GOT3 (cell line): Measurements from ENCODE around the gene CLIC4.
"Not testable (repeated sequence)": the region's sequence is repeated elsewhere in the genome, so short reads cannot be mapped to it uniquely, and the experiment has no call there.

ENCODE experiments used
- DNase-seq: peaks from one replicate; lab custom pipeline; 2025; ENCODE audit warnings: mixed read lengths; lab: John Stamatoyannopoulos, UW

Gene CLIC4

GRCh38 chr1:24771574-24771973 is 26.3 kb downstream of the CLIC4 start:
- no peak for DNase-seq

DNA sequence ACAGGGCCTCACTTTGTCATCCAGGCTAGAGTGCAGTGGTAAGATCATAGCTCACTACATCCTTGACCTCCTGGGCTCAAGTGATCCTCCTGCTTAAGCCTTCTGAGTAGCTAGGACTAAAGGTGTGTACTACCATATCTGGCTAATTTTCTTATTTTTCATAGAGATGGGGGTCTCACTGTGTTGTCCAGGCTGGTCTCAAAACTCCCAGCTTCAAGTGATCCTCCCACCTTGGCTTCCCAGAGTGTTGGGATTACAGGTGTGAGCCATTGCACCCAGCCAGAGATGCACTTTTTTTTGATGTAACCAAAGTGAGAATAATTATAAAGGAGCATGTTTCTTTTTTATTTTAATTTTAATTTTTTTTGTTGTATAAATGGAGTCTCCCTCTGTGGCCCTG is 28.4 kb downstream of the CLIC4 start:
- DNase-seq = no peak

GRCh38 chr1:24775348-24775747 is 30.1 kb downstream of the CLIC4 start:
- no peak for DNase-seq

GRCh38 chr1:24775916-24776315 is 30.7 kb downstream of the CLIC4 start:
- no peak for DNase-seq

- no peak for DNase-seq
Measured at GRCh38 chr1:24776821-24777220, 31.6 kb downstream of the CLIC4 start.

GRCh38 chr1:24778141-24778540 is 32.9 kb downstream of the CLIC4 start:
- DNase-seq = no peak

- not testable (repeated sequence) for DNase-seq
Measured at GRCh38 chr1:24779199-24779598, 34.0 kb downstream of the CLIC4 start.

DNA sequence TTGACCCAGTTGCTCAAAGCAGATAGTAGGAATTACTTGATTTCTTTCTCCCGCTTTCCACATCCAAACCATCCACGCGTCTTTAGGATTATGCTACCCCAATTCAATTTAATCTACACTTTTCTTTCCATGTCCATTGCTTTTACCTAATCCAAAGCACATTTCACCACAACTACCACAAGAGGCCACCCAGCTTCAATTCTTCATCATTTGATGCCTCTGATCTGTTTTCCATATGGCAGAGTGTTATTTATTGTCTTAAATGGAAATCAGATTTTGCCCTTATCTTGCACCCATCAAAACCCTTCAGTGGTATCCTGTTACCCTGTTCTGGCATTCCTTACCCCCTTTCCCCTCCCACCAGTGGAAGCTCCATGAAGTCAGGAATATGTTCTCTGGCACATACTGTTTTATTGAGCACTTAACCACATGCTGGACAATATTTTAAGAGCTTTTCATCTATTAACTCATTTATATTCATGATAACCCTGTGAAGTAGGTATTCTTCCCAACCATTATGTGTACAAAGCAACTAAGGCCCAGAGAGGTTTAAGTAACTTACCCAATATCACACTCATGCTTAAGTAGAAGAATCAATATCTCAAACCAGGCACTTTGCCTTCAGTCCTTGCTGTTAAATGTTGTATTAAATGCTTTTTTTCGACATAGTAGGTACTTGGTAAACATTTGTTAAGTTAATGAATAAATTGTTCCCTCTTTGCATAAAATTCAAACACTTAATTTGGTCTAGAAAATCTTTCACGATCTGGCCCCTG is 34.6 kb downstream of the CLIC4 start:
- no peak for DNase-seq

GRCh38 chr1:24780626-24781025 is 35.4 kb downstream of the CLIC4 start:
- not testable (repeated sequence) for DNase-seq

- DNase-seq = no peak
Measured at GRCh38 chr1:24782689-24783088, 37.4 kb downstream of the CLIC4 start.

- DNase-seq = no peak
Measured at GRCh38 chr1:24783713-24784112, 38.5 kb downstream of the CLIC4 start.

- no peak for DNase-seq
Measured at GRCh38 chr1:24786191-24786590, 40.9 kb downstream of the CLIC4 start.

DNA sequence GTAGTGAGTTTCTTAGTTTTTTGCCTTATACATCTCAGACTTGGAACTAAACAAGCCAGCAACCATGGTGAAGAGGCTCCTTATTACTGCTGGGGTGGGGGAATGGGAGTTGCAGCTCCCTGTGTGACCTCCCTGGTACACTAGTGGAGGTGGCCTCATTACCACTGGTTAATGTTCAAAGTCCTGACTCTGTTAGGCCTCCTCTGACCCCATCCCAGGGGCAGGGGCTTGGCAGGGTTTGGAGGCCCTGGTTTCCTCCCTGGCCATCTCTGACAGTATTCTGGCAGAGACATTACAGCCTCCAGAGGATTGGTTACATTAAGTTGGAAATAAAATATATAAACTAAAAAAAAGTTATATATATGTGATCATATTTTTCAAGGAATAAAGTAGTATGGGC is 45.2 kb downstream of the CLIC4 start:
- DNase-seq = no peak

DNA sequence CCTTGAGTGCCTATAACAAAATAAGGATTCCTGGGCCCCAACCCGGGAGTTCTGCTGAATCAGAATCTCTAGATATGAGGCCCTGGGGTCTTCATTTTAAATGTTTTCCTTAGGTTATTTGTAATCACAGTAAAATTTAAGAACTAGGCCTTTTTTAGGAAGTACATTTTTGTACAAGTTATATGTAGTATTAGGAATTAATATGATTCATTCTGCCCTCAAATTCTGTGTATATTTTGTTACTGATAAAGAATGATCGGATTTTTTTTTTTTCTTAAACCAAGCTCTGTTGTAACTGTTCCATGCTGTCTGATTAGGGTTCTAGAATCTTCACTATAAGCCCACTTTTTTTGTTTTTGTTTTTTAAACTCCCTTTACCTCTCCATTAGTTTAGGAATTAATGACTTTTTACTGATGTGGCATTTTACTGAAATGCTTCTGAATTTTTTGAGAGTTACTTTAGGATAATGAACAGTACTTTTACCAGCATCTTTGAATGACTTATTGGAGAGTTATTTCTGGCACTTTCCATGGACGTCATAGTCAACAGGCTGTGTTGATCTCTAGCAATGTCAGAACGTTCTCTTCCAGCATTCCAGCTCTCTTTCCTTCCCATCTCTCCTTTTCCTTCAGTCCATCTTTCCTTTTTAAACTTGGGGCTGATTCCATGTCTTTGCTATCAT is 48.3 kb downstream of the CLIC4 start:
- DNase-seq = no peak

DNA sequence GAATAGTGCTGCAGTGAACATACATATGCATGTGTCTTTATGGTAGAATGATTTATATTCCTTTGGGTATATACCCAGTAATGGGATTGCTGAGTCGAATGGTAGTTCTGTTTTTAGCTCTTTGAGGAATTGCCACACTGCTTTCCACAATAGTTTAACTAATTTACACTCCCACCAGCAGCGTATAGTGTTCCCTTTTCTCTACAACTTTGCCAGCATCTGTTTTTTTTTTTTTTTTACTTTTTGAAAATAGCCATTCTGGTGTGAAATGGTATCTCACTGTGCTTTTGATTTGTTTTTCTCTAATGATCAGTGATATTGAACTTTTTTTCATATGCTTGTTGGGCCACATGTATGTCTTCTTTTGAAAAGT is 48.9 kb downstream of the CLIC4 start:
- not testable (repeated sequence) for DNase-seq

GRCh38 chr1:24795236-24795635 is 50.0 kb downstream of the CLIC4 start:
- DNase-seq = no peak

DNA sequence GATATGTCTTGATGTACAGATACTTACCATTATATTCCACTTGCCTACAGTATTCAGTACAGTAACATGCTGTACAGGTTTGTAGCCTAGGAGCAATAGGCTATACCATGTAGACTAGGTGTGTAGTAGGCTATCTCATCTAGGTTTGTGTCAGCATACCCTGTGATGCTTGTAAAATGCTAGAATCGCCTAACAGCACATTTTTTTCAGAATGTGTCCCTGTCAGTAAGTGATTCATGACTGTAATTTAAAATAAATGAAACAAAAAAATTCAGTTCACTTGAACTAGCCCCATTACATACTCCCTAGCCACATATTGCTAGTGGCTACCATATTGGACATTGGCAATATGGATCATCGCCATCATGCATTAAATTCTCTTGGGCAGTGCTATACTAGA is 51.3 kb downstream of the CLIC4 start:
- no peak for DNase-seq

- not testable (repeated sequence) for DNase-seq
Measured at GRCh38 chr1:24799242-24799641, 54.0 kb downstream of the CLIC4 start.

- DNase-seq = no peak
Measured at GRCh38 chr1:24801176-24801575, 55.9 kb downstream of the CLIC4 start.

- DNase-seq = no peak
Measured at GRCh38 chr1:24803220-24803619, 58.0 kb downstream of the CLIC4 start.

DNA sequence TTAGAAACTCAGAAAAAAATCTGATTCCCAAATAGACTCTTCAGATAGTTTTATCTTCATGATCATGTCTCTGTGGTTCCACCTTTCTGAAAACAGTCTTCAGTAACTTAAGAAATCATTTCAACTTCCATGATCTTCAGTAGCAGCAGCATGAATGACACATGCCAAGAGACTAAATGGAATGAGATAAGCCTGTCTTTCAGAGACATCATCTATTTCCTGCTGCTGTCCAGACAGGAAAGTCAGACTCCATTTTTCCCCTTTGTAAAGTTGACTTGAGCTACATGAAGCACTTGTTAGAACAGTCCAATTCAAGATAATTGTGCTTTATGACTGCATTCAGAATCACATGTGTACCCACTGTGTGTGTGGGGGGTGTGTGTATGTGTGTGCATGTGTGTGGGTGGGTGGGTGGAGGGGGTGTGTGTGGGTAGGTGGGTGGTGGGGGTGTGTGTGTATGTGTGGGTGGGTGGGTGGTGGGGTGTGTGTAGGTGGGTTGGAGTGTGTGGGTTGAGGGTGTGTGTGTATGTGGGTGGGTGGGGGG is 58.8 kb downstream of the CLIC4 start:
- no peak for DNase-seq

- DNase-seq = no peak
Measured at GRCh38 chr1:24805534-24806301, 60.5 kb downstream of the CLIC4 start.

DNA sequence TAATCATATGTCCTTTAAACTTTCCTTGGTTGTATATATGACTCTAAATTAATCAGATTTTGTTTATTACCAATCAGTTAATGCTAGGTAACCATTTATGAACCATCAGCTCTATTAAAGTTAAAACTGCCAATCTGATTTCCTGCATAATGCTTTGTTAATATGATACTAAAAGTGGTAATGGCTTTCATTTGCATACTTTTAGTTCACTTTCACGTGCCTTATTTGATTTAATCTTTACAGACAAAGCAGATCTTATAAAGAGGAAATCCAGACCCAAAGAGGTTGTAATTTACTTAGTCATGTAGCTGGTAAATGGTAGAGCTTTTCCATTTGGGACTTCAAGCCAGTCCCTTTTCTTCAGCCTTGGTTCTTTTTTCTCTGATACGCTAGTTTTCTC is 61.3 kb downstream of the CLIC4 start:
- no peak for DNase-seq
